Measurements from ENCODE around the gene LTBP1.

The LTBP1 gene

GRCh38 chr2:33278245-33278943 is 331.6 kb downstream of the LTBP1 start:
- H3K36me3 ChIP-seq = peaks cover 17 to 63% (median 44%) of the 10 kb centered on the region in 3 donors
- H3K4me3 ChIP-seq = no peak overlapping the region
- peak; percentile 65 to 84 for DNase-seq
- no peaks in the 10 kb centered on the region for H3K27me3 ChIP-seq
- intact Hi-C loops (cut with DNase I; ENCODE audit: low total_unique reads) = loop anchor here (10.0 kb wide), 1 partner anchor 54 kb away; no protein-coding TSS in a partner anchor
- H3K27ac ChIP-seq = peak overlapping the region; percentile 90 to 92
- H3K9me3 ChIP-seq = no peaks in the 10 kb centered on the region
- TF ChIP-seq, protein P1, sequence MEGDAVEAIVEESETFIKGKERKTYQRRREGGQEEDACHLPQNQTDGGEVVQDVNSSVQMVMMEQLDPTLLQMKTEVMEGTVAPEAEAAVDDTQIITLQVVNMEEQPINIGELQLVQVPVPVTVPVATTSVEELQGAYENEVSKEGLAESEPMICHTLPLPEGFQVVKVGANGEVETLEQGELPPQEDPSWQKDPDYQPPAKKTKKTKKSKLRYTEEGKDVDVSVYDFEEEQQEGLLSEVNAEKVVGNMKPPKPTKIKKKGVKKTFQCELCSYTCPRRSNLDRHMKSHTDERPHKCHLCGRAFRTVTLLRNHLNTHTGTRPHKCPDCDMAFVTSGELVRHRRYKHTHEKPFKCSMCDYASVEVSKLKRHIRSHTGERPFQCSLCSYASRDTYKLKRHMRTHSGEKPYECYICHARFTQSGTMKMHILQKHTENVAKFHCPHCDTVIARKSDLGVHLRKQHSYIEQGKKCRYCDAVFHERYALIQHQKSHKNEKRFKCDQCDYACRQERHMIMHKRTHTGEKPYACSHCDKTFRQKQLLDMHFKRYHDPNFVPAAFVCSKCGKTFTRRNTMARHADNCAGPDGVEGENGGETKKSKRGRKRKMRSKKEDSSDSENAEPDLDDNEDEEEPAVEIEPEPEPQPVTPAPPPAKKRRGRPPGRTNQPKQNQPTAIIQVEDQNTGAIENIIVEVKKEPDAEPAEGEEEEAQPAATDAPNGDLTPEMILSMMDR (IDR thresholded peaks at IDR 0.05) = no peak
- peaks cover 0 to 62% (median 23%) of the 10 kb centered on the region in 4 donors for H3K4me1 ChIP-seq

DNA sequence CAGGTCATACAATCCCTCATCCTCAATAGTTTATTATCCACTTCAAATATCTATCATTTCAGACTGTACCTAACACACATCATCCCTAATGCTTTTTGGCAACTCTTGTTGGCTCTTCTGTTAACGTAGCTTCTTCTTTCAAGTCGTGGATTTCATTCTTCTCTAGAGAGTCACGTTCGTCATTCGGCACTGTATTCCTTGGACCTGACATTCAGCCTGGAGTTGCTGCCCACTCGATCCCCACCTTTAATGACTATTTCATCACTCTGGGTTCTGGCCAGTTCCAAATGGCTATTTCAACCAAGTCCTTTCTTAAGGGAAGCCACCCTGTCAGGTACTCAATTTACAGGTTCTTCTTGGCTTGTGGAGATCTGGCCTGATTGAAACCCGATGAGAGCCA is 337.5 kb downstream of the LTBP1 start:
- TF ChIP-seq, protein P1 (IDR thresholded peaks at IDR 0.05) = no peak
- peak overlapping the region; percentile 43 to 89 for H3K27ac ChIP-seq
- DNase-seq = no peak
- H3K4me3 ChIP-seq = no peak overlapping the region
- H3K36me3 ChIP-seq = peaks cover 27 to 60% (median 27%) of the 10 kb centered on the region in 3 donors
- no peaks in the 10 kb centered on the region for H3K27me3 ChIP-seq
- H3K9me3 ChIP-seq = no peaks in the 10 kb centered on the region
- H3K4me1 ChIP-seq = peaks cover 0 to 24% (median 3%) of the 10 kb centered on the region in 4 donors
- intact Hi-C loops (cut with DNase I; ENCODE audit: low total_unique reads) = no loop called here

GRCh38 chr2:33287507-33288005 is 340.8 kb downstream of the LTBP1 start:
- Histone ChIP-seq H3K4me3 (no peak overlapping the region), H3K27ac (peak overlapping the region; percentile 86 to 89), H3K36me3 (peaks cover 12 to 30% (median 18%) of the 10 kb centered on the region in 3 donors), H3K4me1 (peaks cover 0 to 35% (median 16%) of the 10 kb centered on the region in 4 donors), H3K27me3 (no peaks in the 10 kb centered on the region), H3K9me3 (no peaks in the 10 kb centered on the region)
- TF ChIP-seq, protein P1 (IDR thresholded peaks at IDR 0.05) = no peak
- intact Hi-C loops (cut with DNase I; ENCODE audit: low total_unique reads) = no loop called here
- no peak for DNase-seq

- H3K27ac ChIP-seq = peak overlapping the region; percentile 86 to 89
- intact Hi-C loops (cut with DNase I; ENCODE audit: low total_unique reads) = no loop called here
- peaks cover 0 to 40% (median 17%) of the 10 kb centered on the region in 4 donors for H3K4me1 ChIP-seq
- TF ChIP-seq, protein P1 (IDR thresholded peaks at IDR 0.05) = no peak
- no peak overlapping the region for H3K4me3 ChIP-seq
- H3K36me3 ChIP-seq = peaks cover 12 to 28% (median 18%) of the 10 kb centered on the region in 3 donors
- no peaks in the 10 kb centered on the region for H3K27me3 ChIP-seq
- DNase-seq = no peak
- H3K9me3 ChIP-seq = no peaks in the 10 kb centered on the region
These were observed 341.3 kb downstream of the LTBP1 start for GRCh38 chr2:33288011-33288410.

DNA sequence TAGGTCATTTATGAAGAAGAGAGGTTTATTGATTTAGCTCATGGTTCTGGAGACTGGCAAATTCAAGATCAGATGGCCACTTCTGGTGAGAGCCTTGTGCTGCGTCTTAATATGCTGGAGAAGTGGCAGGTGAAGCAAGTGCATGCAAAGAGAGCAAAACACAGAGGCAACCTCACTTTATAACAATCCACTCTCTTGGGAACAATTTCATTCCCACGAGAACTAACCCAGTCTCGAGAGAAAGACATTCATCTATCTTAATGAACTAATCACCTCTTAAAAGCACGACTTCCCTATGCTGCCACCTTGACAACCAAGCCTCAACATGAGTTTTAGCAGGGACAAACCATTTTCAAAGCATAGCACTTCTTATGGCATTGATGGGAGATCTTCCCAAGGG is 343.2 kb downstream of the LTBP1 start:
- DNase-seq = no peak
- Histone ChIP-seq H3K9me3 (no peaks in the 10 kb centered on the region), H3K4me3 (no peak overlapping the region), H3K4me1 (peaks cover 0 to 59% (median 19%) of the 10 kb centered on the region in 4 donors), H3K27me3 (no peaks in the 10 kb centered on the region), H3K27ac (peak overlapping the region; percentile 86 to 89), H3K36me3 (peaks cover 8 to 12% (median 12%) of the 10 kb centered on the region in 3 donors)
- TF ChIP-seq, protein P1 (IDR thresholded peaks at IDR 0.05) = no peak
- intact Hi-C loops (cut with DNase I; ENCODE audit: low total_unique reads) = no loop called here
